Uterus (tissue), 2 donors: Measurements from ENCODE around the gene PAIP2.

Source experiments
- CTCF ChIP-seq, 4 experiments: fragments of 200-600 bp in 2 of 4; fragments of 450-650 bp in 2 of 4; sonication (generic) in 2 of 4; IDR thresholded peaks; one replicate each; pipeline ENCODE4 v1.5.1; 2016 to 2019; ENCODE audit warnings: antibody characterized with exemption in 4 of 4, mild to moderate bottlenecking in 2 of 4, moderate library complexity in 1 of 4
- POLR2A ChIP-seq, 2 donors: fragments of 450-650 bp; IDR thresholded peaks; one replicate each; pipeline ENCODE4 v1.6.1; 2016; ENCODE audit warnings: antibody characterized with exemption in 2 of 2, mild to moderate bottlenecking in 1 of 2, moderate library complexity in 1 of 2

GRCh38 chr5:139417214-139417613 lies 75.6 kb downstream of the PAIP2 start:
- TF ChIP-seq CTCF (IDR thresholded peaks at IDR 0.05) (no peak), POLR2A (IDR thresholded peaks at IDR 0.05) (no peak)
